Measurements from ENCODE around the gene CHAF1B.

The CHAF1B gene

DNA sequence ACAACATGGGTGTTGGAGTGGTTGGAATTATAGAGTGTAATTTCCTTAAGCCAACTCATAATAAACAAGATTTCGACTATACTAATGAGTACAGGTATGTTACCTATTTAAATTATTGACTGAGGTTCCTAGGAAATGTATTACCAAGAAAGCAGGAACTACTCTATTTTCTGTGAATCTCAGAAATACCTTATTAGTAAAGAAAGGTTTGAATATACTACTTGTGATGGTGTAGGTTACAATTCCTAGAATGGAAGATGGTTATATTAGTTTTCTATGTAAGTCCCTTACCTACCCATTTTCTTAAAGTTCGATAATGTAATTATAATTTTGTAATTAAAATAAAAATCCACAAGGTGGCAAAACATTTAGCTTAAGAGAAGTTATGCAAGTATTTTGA, 35.9 kb upstream of the CHAF1B start:
- Histone ChIP-seq H3K4me1 (ENCODE audit: control insufficient read depth, insufficient read depth, low read length) (no peaks in the 10 kb centered on the region), H3K36me3 (ENCODE audit: control insufficient read depth in 2 of 2, insufficient read depth in 1 of 2, low read length in 2 of 2) (peaks cover 76 to 77% of the 10 kb centered on the region in 2 experiments), H3K9me3 (ENCODE audit: control insufficient read depth, insufficient read depth, low read depth, low read length) (no peaks in the 10 kb centered on the region), H3K27ac (ENCODE audit: extremely low read depth, low read depth, low read length) (no peak overlapping the region), H3K4me3 (ENCODE audit: low read depth, low read length) (no peak overlapping the region)
- no peak for TF ChIP-seq OSR2 (tag by site-specific recombination; IDR thresholded peaks at IDR 0.05)
- TF ChIP-seq ZNF624 (tag by site-specific recombination; IDR thresholded peaks at IDR 0.05) = no peak
- TF ChIP-seq, protein P1, sequence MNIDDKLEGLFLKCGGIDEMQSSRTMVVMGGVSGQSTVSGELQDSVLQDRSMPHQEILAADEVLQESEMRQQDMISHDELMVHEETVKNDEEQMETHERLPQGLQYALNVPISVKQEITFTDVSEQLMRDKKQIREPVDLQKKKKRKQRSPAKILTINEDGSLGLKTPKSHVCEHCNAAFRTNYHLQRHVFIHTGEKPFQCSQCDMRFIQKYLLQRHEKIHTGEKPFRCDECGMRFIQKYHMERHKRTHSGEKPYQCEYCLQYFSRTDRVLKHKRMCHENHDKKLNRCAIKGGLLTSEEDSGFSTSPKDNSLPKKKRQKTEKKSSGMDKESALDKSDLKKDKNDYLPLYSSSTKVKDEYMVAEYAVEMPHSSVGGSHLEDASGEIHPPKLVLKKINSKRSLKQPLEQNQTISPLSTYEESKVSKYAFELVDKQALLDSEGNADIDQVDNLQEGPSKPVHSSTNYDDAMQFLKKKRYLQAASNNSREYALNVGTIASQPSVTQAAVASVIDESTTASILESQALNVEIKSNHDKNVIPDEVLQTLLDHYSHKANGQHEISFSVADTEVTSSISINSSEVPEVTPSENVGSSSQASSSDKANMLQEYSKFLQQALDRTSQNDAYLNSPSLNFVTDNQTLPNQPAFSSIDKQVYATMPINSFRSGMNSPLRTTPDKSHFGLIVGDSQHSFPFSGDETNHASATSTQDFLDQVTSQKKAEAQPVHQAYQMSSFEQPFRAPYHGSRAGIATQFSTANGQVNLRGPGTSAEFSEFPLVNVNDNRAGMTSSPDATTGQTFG (tag by site-specific recombination; IDR thresholded peaks at IDR 0.05; ENCODE audit: borderline replicate concordance) = no peak
- TF ChIP-seq, protein P2, sequence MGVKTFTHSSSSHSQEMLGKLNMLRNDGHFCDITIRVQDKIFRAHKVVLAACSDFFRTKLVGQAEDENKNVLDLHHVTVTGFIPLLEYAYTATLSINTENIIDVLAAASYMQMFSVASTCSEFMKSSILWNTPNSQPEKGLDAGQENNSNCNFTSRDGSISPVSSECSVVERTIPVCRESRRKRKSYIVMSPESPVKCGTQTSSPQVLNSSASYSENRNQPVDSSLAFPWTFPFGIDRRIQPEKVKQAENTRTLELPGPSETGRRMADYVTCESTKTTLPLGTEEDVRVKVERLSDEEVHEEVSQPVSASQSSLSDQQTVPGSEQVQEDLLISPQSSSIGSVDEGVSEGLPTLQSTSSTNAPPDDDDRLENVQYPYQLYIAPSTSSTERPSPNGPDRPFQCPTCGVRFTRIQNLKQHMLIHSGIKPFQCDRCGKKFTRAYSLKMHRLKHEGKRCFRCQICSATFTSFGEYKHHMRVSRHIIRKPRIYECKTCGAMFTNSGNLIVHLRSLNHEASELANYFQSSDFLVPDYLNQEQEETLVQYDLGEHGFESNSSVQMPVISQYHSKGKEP (tag by site-specific recombination; IDR thresholded peaks at IDR 0.05) = no peak
- TF ChIP-seq, protein P3, sequence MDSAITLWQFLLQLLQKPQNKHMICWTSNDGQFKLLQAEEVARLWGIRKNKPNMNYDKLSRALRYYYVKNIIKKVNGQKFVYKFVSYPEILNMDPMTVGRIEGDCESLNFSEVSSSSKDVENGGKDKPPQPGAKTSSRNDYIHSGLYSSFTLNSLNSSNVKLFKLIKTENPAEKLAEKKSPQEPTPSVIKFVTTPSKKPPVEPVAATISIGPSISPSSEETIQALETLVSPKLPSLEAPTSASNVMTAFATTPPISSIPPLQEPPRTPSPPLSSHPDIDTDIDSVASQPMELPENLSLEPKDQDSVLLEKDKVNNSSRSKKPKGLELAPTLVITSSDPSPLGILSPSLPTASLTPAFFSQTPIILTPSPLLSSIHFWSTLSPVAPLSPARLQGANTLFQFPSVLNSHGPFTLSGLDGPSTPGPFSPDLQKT (IDR thresholded peaks at IDR 0.05; ENCODE audit: borderline replicate concordance, low read depth, low read length) = no peak
- no peak for TF ChIP-seq ZNF175 (tag by site-specific recombination; IDR thresholded peaks at IDR 0.05)
- TF ChIP-seq ZNF776 (tag by site-specific recombination; IDR thresholded peaks at IDR 0.05; ENCODE audit: borderline replicate concordance) = no peak
- TF ChIP-seq ZBTB1 (tag by site-specific recombination; IDR thresholded peaks at IDR 0.05) = no peak
- no peak for TF ChIP-seq ZNF768 (tag by site-specific recombination; IDR thresholded peaks at IDR 0.05)
- TF ChIP-seq SETDB1 (IDR thresholded peaks at IDR 0.05; ENCODE audit: insufficient read length, low read length) = no peak
- TF ChIP-seq ZNF76 (tag by site-specific recombination; IDR thresholded peaks at IDR 0.05; ENCODE audit: borderline replicate concordance, low read depth) = no peak
- TF ChIP-seq ZNF214 (tag by site-specific recombination; IDR thresholded peaks at IDR 0.05; ENCODE audit: borderline replicate concordance) = no peak
- ChIA-PET POLR2A (no interaction called here), CTCF (interaction anchor here (0.6 to 1.6 kb wide), 5 partner anchors 19 to 197 kb away, joined by 3 to 6 read pairs (median 3); no protein-coding TSS in a partner anchor)

DNA sequence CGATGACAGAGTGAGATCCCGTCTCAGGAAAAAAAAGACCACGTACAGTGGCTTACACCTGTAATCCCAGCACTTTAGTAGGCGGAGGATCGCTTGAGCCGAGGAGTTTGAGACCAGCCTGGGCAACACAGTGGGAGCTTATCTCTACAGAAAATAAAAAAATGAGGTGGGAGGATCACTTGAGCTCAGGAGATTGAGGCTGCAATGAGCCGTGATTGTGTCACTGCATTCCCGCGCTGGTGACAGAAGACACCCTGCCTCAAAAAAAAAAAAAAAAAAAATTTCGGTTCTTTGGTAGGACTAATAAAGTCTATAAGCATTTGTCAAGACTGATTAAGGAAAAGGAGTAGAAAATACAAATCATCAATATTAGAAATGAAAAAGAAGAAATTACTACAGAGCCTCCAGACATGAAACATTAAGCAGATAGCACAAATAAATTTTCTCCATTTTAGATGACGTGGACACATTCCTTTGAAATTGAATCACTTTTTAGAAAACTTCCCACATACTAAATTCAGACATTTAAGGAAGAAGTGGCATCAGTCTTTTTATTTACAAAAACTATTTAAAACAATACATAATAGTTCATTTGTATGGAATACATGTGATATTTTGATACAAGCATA, 34.8 kb upstream of the CHAF1B start:
- Histone ChIP-seq H3K4me3 (ENCODE audit: low read depth, low read length) (no peak overlapping the region), H3K27ac (ENCODE audit: extremely low read depth, low read depth, low read length) (no peak overlapping the region), H3K36me3 (ENCODE audit: control insufficient read depth in 2 of 2, insufficient read depth in 1 of 2, low read length in 2 of 2) (peaks cover 67 to 79% of the 10 kb centered on the region in 2 experiments), H3K9me3 (ENCODE audit: control insufficient read depth, insufficient read depth, low read depth, low read length) (no peaks in the 10 kb centered on the region), H3K4me1 (ENCODE audit: control insufficient read depth, insufficient read depth, low read length) (no peaks in the 10 kb centered on the region)
- CTCF ChIA-PET = interaction anchor here (0.6 to 1.6 kb wide), 5 partner anchors 13 to 498 kb away, joined by 3 to 6 read pairs (median 3); no protein-coding TSS in a partner anchor
- POLR2A ChIA-PET = no interaction called here
- TF ChIP-seq ZFHX2 (tag by site-specific recombination; conservative IDR thresholded peaks at IDR 0.05) (peak; percentile 83), ZNF202 (tag by site-specific recombination; IDR thresholded peaks at IDR 0.05; ENCODE audit: borderline replicate concordance) (no peak), EGR2 (tag by site-specific recombination; IDR thresholded peaks at IDR 0.05; ENCODE audit: low read depth) (peak; percentile 84), TRIM28 (IDR thresholded peaks at IDR 0.05; ENCODE audit: borderline replicate concordance, low read length) (no peak)
